ENCODE results near the gene TPX2. TPM values are rescaled to one million over a fixed set of nuclear protein-coding genes. Genes with fewer than 3 reads are reported as not detected.

Gene TPX2
- total and polyA plus RNA-seq, 10 of the 15 experiments (the other 5 are each of a cell fraction or from before 2014, with no cell fraction given) = 29.7 to 144 (median 89.0) TPM

- no peak for TF ChIP-seq ZNF207 (IDR thresholded peaks at IDR 0.05; ENCODE audit: borderline replicate concordance)
- TF ChIP-seq E2F4 (IDR thresholded peaks at IDR 0.05; ENCODE audit: low read depth, low read length) = no peak
- TF ChIP-seq HCFC1 (IDR thresholded peaks at IDR 0.05; ENCODE audit: low read length) = no peak
- TF ChIP-seq CREM (IDR thresholded peaks at IDR 0.05; ENCODE audit: low read depth) = no peak
- no peak for TF ChIP-seq PAX5 (IDR thresholded peaks at IDR 0.05; ENCODE audit: borderline replicate concordance, low read depth, low read length)
- no peak for TF ChIP-seq BRCA1 (IDR thresholded peaks at IDR 0.05; ENCODE audit: low read depth, low read length)
- no peak for TF ChIP-seq GABPA (IDR thresholded peaks at IDR 0.05; ENCODE audit: low read depth)
- no peak for TF ChIP-seq ZNF384 (IDR thresholded peaks at IDR 0.05; ENCODE audit: borderline replicate concordance, low read depth, low read length)
- no peak for TF ChIP-seq ATF3 (IDR thresholded peaks at IDR 0.05; ENCODE audit: borderline replicate concordance, extremely low read depth, low read depth, low read length)
- no peak for TF ChIP-seq ZBTB33 (IDR thresholded peaks at IDR 0.05)
- TF ChIP-seq ETV6 (conservative IDR thresholded peaks at IDR 0.05 in 1 of 2, IDR thresholded peaks at IDR 0.05 in 1 of 2; ENCODE audit: borderline replicate concordance in 1 of 2, low read depth in 1 of 2) = no peak
- TF ChIP-seq BACH1 (IDR thresholded peaks at IDR 0.05; ENCODE audit: borderline replicate concordance) = no peak
- no peak for TF ChIP-seq IRF3 (IDR thresholded peaks at IDR 0.05)
These were observed 69.4 kb downstream of the TPX2 start (continued) for GRCh38 chr20:31808481-31808880.
